RWPE2 (cell line): Measurements from ENCODE around the gene PPIL3.
"Not testable (repeated sequence)": the region's sequence is repeated elsewhere in the genome, so short reads cannot be mapped to it uniquely, and the experiment has no call there.

ENCODE experiments used
- ATAC-seq: fragments of 200-7000 bp; cut with Tn5 transposase; 3 replicates; pipeline ENCODE4 v1.9.1; 2021; ENCODE audit warnings: low read depth
- DNase-seq: peaks from one replicate; pipeline ENCODE4 v3.0.0-alpha.2; 2020; ENCODE audit warnings: low spot score
- H3K27ac ChIP-seq: fragments of 450-650 bp; 2 replicates; pipeline ENCODE4 v1.5.1; 2017; ENCODE audit warnings: mild to moderate bottlenecking; ENCODE audit not compliant: poor library complexity, severe bottlenecking
- H3K27me3 ChIP-seq: fragments of 250-450 bp; sonication (Bioruptor Pico); 2 replicates; pipeline ENCODE4 v1.5.1; 2021; ENCODE audit warnings: mild to moderate bottlenecking, moderate library complexity; ENCODE audit not compliant: insufficient read depth, poor library complexity, severe bottlenecking
- H3K36me3 ChIP-seq: fragments of 250-450 bp; sonication (Bioruptor Pico); 2 replicates; pipeline ENCODE4 v1.5.1; 2020; ENCODE audit warnings: low read depth, mild to moderate bottlenecking, moderate library complexity
- H3K4me1 ChIP-seq: fragments of 250-450 bp; sonication (Bioruptor Pico); 2 replicates; pipeline ENCODE4 v1.5.1; 2021; ENCODE audit warnings: mild to moderate bottlenecking, moderate library complexity; ENCODE audit not compliant: insufficient read depth, poor library complexity, severe bottlenecking
- H3K4me3 ChIP-seq: fragments of 250-450 bp; sonication (Bioruptor Pico); 2 replicates; pipeline ENCODE4 v1.5.1; 2021; ENCODE audit warnings: mild to moderate bottlenecking, moderate library complexity; ENCODE audit not compliant: severe bottlenecking
- H3K9me3 ChIP-seq: fragments of 250-450 bp; sonication (Bioruptor Pico); 2 replicates; pipeline ENCODE4 v1.5.1; 2021; ENCODE audit warnings: mild to moderate bottlenecking, moderate library complexity; ENCODE audit not compliant: severe bottlenecking
- CTCF ChIP-seq: fragments of 450-650 bp; IDR thresholded peaks from one replicate; pipeline ENCODE4 v1.5.1; 2017; ENCODE audit warnings: mild to moderate bottlenecking, moderate library complexity; ENCODE audit not compliant: poor library complexity, severe bottlenecking

PPIL3 gene

GRCh38 chr2:200913654-200914053 is 24.8 kb upstream of the PPIL3 start:
- DNase-seq: no peak
- Histone ChIP-seq H3K9me3 (no peaks in the 10 kb centered on the region), H3K4me1 (no peaks in the 10 kb centered on the region), H3K27me3 (no peaks in the 10 kb centered on the region), H3K4me3 (no peak overlapping the region), H3K36me3 (peaks cover 85% of the 10 kb centered on the region), H3K27ac (no peak overlapping the region)
- no peak for TF ChIP-seq CTCF
- peak; percentile 33; the same call in 1 of the 3 replicates for ATAC-seq

- Histone ChIP-seq H3K9me3 (no peaks in the 10 kb centered on the region), H3K4me3 (no peak overlapping the region), H3K36me3 (peaks cover 60% of the 10 kb centered on the region), H3K27ac (no peak overlapping the region), H3K4me1 (no peaks in the 10 kb centered on the region), H3K27me3 (no peaks in the 10 kb centered on the region)
- DNase-seq (no peak), ATAC-seq (no peak)
- TF ChIP-seq CTCF: no peak
Observed at GRCh38 chr2:200909958-200910357, 21.1 kb upstream of the PPIL3 start.

- peak; percentile 82 for ATAC-seq
- DNase-seq: no peak
- H3K27me3 ChIP-seq: no peaks in the 10 kb centered on the region
- H3K27ac ChIP-seq: no peak overlapping the region
- peak; percentile 86 for TF ChIP-seq CTCF
- H3K4me3 ChIP-seq: no peak overlapping the region
- H3K36me3 ChIP-seq: peaks cover 67% of the 10 kb centered on the region
- no peaks in the 10 kb centered on the region for H3K9me3 ChIP-seq
- peaks cover 3% of the 10 kb centered on the region for H3K4me1 ChIP-seq
Observed at GRCh38 chr2:200905618-200906296, 16.9 kb upstream of the PPIL3 start.

GRCh38 chr2:200901459-200902072 is 12.7 kb upstream of the PPIL3 start:
- no peaks in the 10 kb centered on the region for H3K27me3 ChIP-seq
- H3K9me3 ChIP-seq: no peaks in the 10 kb centered on the region
- H3K36me3 ChIP-seq: peaks cover 93% of the 10 kb centered on the region
- peak; percentile 91 for TF ChIP-seq CTCF
- no peak overlapping the region for H3K4me3 ChIP-seq
- peak; percentile 96 for ATAC-seq
- H3K27ac ChIP-seq: no peak overlapping the region
- peak; percentile 66 for DNase-seq
- peaks cover 3% of the 10 kb centered on the region for H3K4me1 ChIP-seq

GRCh38 chr2:200899482-200899881 is 10.6 kb upstream of the PPIL3 start:
- no peak for TF ChIP-seq CTCF
- ATAC-seq (no peak), DNase-seq (no peak)
- Histone ChIP-seq H3K4me1 (peaks cover 3% of the 10 kb centered on the region), H3K36me3 (peaks cover 99% of the 10 kb centered on the region), H3K27ac (no peak overlapping the region), H3K4me3 (no peak overlapping the region), H3K9me3 (no peaks in the 10 kb centered on the region), H3K27me3 (no peaks in the 10 kb centered on the region)

DNA sequence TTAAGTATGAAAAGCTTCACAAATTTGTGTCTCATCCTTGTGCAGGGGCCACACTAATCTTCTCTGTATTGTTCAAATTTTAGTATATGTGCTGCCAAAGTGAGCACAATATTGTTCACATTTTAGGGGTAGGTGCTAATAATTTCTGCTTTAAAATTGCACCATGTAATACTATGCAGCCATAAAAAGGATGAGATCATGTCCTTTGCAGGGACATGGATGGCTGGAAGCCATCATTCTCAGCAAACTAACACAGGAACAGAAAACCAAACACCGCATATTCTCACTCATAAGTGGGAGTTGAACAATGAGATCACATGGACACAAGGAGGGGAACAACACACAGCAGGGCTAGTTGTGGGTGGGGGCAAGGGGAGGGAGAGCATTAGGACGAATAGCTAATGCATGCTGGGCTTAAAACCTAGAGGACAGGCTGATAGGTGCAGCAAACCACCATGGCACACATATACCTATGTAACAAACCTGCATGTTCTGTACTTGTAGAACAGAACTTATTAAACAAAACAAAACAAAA is 7.1 kb downstream of the PPIL3 start:
- H3K9me3 ChIP-seq, H3K4me1 ChIP-seq, DNase-seq, ATAC-seq, H3K4me3 ChIP-seq, H3K27ac ChIP-seq, H3K27me3 ChIP-seq: not testable (repeated sequence)
- peaks cover 91% of the 10 kb centered on the region for H3K36me3 ChIP-seq
